Natural killer cell (primary cell): Measurements from ENCODE around the gene FCMR. TPM values are rescaled to one million over a fixed set of nuclear protein-coding genes. Genes with fewer than 3 reads are reported as not detected.

Source experiments
- ATAC-seq, 3 donors: fragments of 150-1000 bp in 2 of 3; fragments of 200-7000 bp in 1 of 3; cut with Tn5 transposase; 1 replicate in 1 of 3; 2 replicates in 2 of 3; pipeline ENCODE4 v1.10.0; 2021; ENCODE audit warnings: mild to moderate bottlenecking in 2 of 3, moderate library complexity in 2 of 3
- DNase-seq, 2 donors: peaks; one replicate each; pipeline versions ENCODE4 v3.0.0 to v3.0.0-alpha.2; 2013 to 2021; ENCODE audit warnings: mixed read lengths in 1 of 2
- H3K27ac ChIP-seq: one replicate; pipeline ENCODE4 v1.5.1; 2013; ENCODE audit warnings: mild to moderate bottlenecking, low read length
- H3K27me3 ChIP-seq: one replicate; pipeline ENCODE4 v1.6.1; 2013; ENCODE audit warnings: low read length; ENCODE audit not compliant: control insufficient read depth, insufficient read depth
- H3K36me3 ChIP-seq: one replicate; pipeline ENCODE4 v1.6.1; 2013; ENCODE audit warnings: low read length; ENCODE audit not compliant: control insufficient read depth, insufficient read depth
- H3K4me1 ChIP-seq: one replicate; pipeline ENCODE4 v1.6.1; 2013; ENCODE audit warnings: low read length; ENCODE audit not compliant: control insufficient read depth, insufficient read depth
- H3K4me3 ChIP-seq: one replicate; pipeline ENCODE4 v1.5.1; 2013; ENCODE audit warnings: low read length
- H3K9me3 ChIP-seq: one replicate; pipeline ENCODE4 v1.6.1; 2013; ENCODE audit warnings: low read length; ENCODE audit not compliant: control insufficient read depth, insufficient read depth
- H3K27ac Mint-ChIP-seq, 2 donors: one replicate each; pipeline ENCODE4 v1.8.0; 2022; ENCODE audit warnings: mild to moderate bottlenecking in 2 of 2, mixed read lengths in 2 of 2, moderate library complexity in 1 of 2
- H3K27me3 Mint-ChIP-seq, 2 donors: one replicate each; pipeline ENCODE4 v1.8.0; 2022; ENCODE audit warnings: low read depth in 2 of 2, mixed read lengths in 2 of 2
- H3K36me3 Mint-ChIP-seq: one replicate; pipeline ENCODE4 v1.8.0; 2022; ENCODE audit warnings: mixed read lengths
- H3K4me1 Mint-ChIP-seq, 2 donors: one replicate each; pipeline ENCODE4 v1.8.0; 2022; ENCODE audit warnings: mixed read lengths in 2 of 2
- H3K4me3 Mint-ChIP-seq: one replicate; pipeline ENCODE4 v1.8.0; 2022; ENCODE audit warnings: mild to moderate bottlenecking, moderate library complexity, mixed read lengths
- H3K9me3 Mint-ChIP-seq, 2 donors: one replicate each; pipeline ENCODE4 v1.8.0; 2022; ENCODE audit warnings: mixed read lengths in 2 of 2
- WGBS: methylation state at CpG from one replicate; pipeline ENCODE4 v1.1.7; 2013; ENCODE audit warnings: missing lambda C conversion rate; ENCODE audit not compliant: insufficient coverage; 5-methylcytosine and 5-hydroxymethylcytosine counted together
- intact Hi-C: fragments of 100-400 bp; cut with micrococcal nuclease; formaldehyde crosslinking; loops from one replicate; pipeline ENCODE4 v1.14.2; 2022
- total RNA-seq, 4 donors: library from RNA; stranded (reverse); fragments of 120-200 nt in 1 of 4; gene quantifications; one replicate each; pipeline versions ENCODE4 v1.2.3 to v1.2.4, GENCODE V29; 2013 to 2022
- TF ChIP-seq, protein P1 (sequence below): fragments of 200-600 bp; IDR thresholded peaks from one replicate; pipeline ENCODE4 v1.8.0; 2022; ENCODE audit warnings: antibody characterized with exemption

Gene FCMR, protein sequence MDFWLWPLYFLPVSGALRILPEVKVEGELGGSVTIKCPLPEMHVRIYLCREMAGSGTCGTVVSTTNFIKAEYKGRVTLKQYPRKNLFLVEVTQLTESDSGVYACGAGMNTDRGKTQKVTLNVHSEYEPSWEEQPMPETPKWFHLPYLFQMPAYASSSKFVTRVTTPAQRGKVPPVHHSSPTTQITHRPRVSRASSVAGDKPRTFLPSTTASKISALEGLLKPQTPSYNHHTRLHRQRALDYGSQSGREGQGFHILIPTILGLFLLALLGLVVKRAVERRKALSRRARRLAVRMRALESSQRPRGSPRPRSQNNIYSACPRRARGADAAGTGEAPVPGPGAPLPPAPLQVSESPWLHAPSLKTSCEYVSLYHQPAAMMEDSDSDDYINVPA
- 100 to 1,000 TPM; 157 to 178 (median 177) TPM for total RNA-seq
- 299 TPM for total RNA-seq (2013)

DNA sequence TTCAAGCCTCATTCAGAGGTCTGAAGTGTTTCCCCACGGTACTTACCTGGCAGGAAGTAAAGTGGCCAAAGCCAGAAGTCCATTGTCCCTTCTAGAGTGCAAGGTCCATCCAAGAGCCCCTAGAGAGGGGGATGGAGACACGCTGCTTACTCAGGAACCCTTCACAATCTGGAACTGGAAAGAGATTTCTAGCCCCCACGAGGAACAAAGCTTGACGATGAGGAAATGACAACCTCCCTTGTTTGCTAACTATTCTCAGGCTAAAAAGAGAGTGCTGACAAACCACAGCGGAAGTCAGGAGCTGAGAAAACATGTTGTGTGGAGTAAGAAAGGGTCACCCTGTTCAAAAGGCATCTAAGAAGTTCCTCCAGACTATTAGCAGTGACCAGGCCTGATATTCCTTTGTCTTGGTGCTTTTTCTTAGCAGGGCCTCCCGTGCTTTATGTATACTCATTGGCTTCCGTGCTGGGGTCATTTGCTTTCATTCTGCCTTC is at the start of gene FCMR:
Gene FCMR (minus strand): TSS at position 170 of the 494 bp plus-strand sequence. CDS start 87 bp downstream, at position 83.
- ATAC-seq (peak; percentile 31 to 56 (median 48)), DNase-seq (peak; percentile 43 to 82)
- no peaks in the 10 kb centered on the region for H3K27me3 ChIP-seq
- peaks cover 89% of the 10 kb centered on the region for H3K4me1 ChIP-seq
- Mint-ChIP-seq H3K27ac (no peak within 1 kb of the TSS), H3K27me3 (no peaks in the 10 kb centered on the region), H3K9me3 (no peaks in the 10 kb centered on the region), H3K36me3 (peaks cover 7% of the 10 kb centered on the region), H3K4me1 (peaks cover 24 to 33% of the 10 kb centered on the region in 2 donors), H3K4me3 (peak within 1 kb of the TSS; percentile 88)
- H3K27ac ChIP-seq, result peak within 1 kb of the TSS; percentile 93
- 0% methylated on average over 7 of the region's 7 CpGs for WGBS
- TF ChIP-seq, protein P1, sequence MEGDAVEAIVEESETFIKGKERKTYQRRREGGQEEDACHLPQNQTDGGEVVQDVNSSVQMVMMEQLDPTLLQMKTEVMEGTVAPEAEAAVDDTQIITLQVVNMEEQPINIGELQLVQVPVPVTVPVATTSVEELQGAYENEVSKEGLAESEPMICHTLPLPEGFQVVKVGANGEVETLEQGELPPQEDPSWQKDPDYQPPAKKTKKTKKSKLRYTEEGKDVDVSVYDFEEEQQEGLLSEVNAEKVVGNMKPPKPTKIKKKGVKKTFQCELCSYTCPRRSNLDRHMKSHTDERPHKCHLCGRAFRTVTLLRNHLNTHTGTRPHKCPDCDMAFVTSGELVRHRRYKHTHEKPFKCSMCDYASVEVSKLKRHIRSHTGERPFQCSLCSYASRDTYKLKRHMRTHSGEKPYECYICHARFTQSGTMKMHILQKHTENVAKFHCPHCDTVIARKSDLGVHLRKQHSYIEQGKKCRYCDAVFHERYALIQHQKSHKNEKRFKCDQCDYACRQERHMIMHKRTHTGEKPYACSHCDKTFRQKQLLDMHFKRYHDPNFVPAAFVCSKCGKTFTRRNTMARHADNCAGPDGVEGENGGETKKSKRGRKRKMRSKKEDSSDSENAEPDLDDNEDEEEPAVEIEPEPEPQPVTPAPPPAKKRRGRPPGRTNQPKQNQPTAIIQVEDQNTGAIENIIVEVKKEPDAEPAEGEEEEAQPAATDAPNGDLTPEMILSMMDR, result no peak
- H3K36me3 ChIP-seq, result peaks cover 2% of the 10 kb centered on the region
- H3K4me3 ChIP-seq, result peak within 1 kb of the TSS; percentile 49
- intact Hi-C loops, result loop anchor here (5.0 to 10.0 kb wide), 3 partner anchors 210 to 403 kb away; partner anchors contain the start of gene CD55
- no peaks in the 10 kb centered on the region for H3K9me3 ChIP-seq

DNA sequence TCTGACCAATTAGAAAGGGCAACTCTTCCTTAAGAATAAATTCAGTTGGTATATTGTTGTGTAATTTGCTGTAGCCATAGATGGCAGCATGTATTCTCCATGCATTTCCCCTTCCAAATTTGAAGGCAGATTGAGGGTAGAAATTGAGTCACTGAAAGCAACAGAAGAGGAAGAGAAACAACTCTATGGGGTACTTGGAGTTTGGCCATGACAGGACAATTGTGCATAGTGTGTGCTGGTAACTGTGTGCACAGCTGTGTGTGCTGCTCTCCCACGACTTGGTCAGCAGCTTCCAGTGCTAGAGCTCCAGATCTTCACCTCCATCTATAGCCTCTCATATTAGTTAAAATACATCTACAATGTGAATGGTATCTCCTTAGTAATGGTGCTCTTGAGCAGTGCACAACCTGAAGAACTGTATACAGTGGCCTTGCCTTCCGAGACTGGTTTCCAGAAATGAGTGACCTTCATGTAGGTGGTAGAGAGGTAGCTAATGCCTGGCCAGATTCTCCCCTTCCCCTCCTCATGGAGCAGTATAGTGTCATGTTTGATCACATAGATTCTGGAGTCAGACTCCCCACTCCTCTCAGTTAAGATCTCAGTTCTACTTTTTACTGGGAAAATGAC is 49.4 kb upstream of the FCMR start:
- no peaks in the 10 kb centered on the region for H3K36me3 ChIP-seq
- ATAC-seq (no peak), DNase-seq (no peak)
- H3K36me3 Mint-ChIP-seq, result no peaks in the 10 kb centered on the region
- no peak overlapping the region for H3K27ac Mint-ChIP-seq
- no peak overlapping the region for H3K4me3 ChIP-seq
- H3K4me3 Mint-ChIP-seq, result no peak overlapping the region
- 90% methylated on average over 2 of the region's 2 CpGs for WGBS
- H3K27me3 ChIP-seq, result no peaks in the 10 kb centered on the region
- H3K27ac ChIP-seq, result no peak overlapping the region
- TF ChIP-seq, protein P1, result no peak
- H3K4me1 ChIP-seq, result peaks cover 21% of the 10 kb centered on the region
- H3K9me3 ChIP-seq, result no peaks in the 10 kb centered on the region
- no peaks in the 10 kb centered on the region for H3K9me3 Mint-ChIP-seq
- peaks cover 9 to 10% of the 10 kb centered on the region in 2 donors for H3K4me1 Mint-ChIP-seq
- intact Hi-C loops, result no loop called here
- H3K27me3 Mint-ChIP-seq, result peaks cover 23 to 39% of the 10 kb centered on the region in 2 donors

DNA sequence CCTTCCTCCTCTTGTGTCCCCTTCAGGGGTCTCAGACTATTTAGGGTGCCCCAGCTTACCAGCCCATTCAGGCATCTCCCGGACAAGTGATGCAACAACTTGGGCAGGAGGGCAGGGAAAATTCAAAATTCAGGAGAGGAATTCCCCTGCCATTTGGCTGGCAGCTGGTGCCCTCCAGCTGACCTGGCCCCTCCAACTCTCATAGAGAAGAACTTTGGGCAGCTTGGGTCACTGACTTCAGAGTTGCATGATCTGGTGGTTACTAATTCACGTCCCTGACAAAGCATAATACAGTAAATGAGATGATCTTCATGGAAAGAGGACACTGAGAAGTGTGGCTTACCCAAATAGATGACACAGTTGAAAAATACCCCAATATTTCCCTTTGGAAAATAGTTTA is 48.7 kb upstream of the FCMR start, which contains the start of gene FCAMR:
Gene FCAMR (minus strand): TSS at position 15 of the 400 bp plus-strand sequence. CDS start 335 bp downstream, outside the sequence.
- H3K4me1 ChIP-seq, result peaks cover 21% of the 10 kb centered on the region
- H3K27ac Mint-ChIP-seq, result no peak within 1 kb of the TSS

More for the DNA sequence above, 48.7 kb upstream of the FCMR start, which contains the start of gene FCAMR:
- Histone ChIP-seq H3K4me3 (no peak within 1 kb of the TSS), H3K36me3 (no peaks in the 10 kb centered on the region), H3K27ac (no peak within 1 kb of the TSS), H3K9me3 (no peaks in the 10 kb centered on the region), H3K27me3 (no peaks in the 10 kb centered on the region)
- Mint-ChIP-seq H3K9me3 (no peaks in the 10 kb centered on the region), H3K36me3 (no peaks in the 10 kb centered on the region), H3K4me3 (no peak within 1 kb of the TSS), H3K27me3 (peaks cover 23 to 39% of the 10 kb centered on the region in 2 donors), H3K4me1 (peaks cover 9 to 10% of the 10 kb centered on the region in 2 donors)
- no peak for ATAC-seq
- intact Hi-C loops, result no loop called here
- TF ChIP-seq, protein P1, result no peak
- no peak for DNase-seq
- 88% methylated on average over 2 of the region's 2 CpGs for WGBS
